HG03354 (cell line): ENCODE measurements around the gene PFKFB4.
A peak's percentile ranks its signal among the peaks of the same experiment; 100 is the strongest.

Experiments
- ATAC-seq: cut with Tn5 transposase; IDR thresholded peaks from one replicate; pipeline ENCODE4 v1.9.1; 2021; ENCODE audit warnings: mild to moderate bottlenecking; ENCODE audit not compliant: unreplicated experiment, poor library complexity, severe bottlenecking

Gene PFKFB4

GRCh38 chr3:48556796-48557626, at the start of gene PFKFB4:
Gene PFKFB4 (minus strand): TSS chr3:48556803. CDS start chr3:48556777, 26 bp downstream.
- peak; percentile 88 for ATAC-seq

GRCh38 chr3:48601622-48601994, 45.0 kb upstream of the PFKFB4 start:
- no peak for ATAC-seq

GRCh38 chr3:48600711-48601621, 44.4 kb upstream of the PFKFB4 start:
- no peak for ATAC-seq

- ATAC-seq = no peak
Observed at GRCh38 chr3:48599509-48600285, 43.1 kb upstream of the PFKFB4 start.

- no peak for ATAC-seq
Observed at GRCh38 chr3:48599077-48599501, 42.5 kb upstream of the PFKFB4 start.

- no peak for ATAC-seq
Observed at GRCh38 chr3:48598323-48599076, 41.9 kb upstream of the PFKFB4 start.

- ATAC-seq = no peak
Observed at GRCh38 chr3:48597408-48597800, 40.8 kb upstream of the PFKFB4 start.

GRCh38 chr3:48596676-48597407, 40.2 kb upstream of the PFKFB4 start:
- no peak for ATAC-seq

- ATAC-seq = no peak
Observed at GRCh38 chr3:48596157-48596556, 39.6 kb upstream of the PFKFB4 start.

- ATAC-seq = no peak
Observed at GRCh38 chr3:48595526-48596121, 39.0 kb upstream of the PFKFB4 start.

GRCh38 chr3:48595075-48595525, 38.5 kb upstream of the PFKFB4 start, which contains the start of gene COL7A1:
Gene COL7A1 (minus strand): TSS chr3:48595329. CDS start chr3:48595159, 170 bp downstream.
- ATAC-seq = no peak

- no peak for ATAC-seq
Observed at GRCh38 chr3:48594417-48595049, 37.9 kb upstream of the PFKFB4 start.

- ATAC-seq = no peak
Observed at GRCh38 chr3:48593337-48593736, 36.7 kb upstream of the PFKFB4 start.

- ATAC-seq = no peak
Observed at GRCh38 chr3:48592519-48593087, 36.0 kb upstream of the PFKFB4 start.

- ATAC-seq = no peak
Observed at GRCh38 chr3:48591886-48592518, 35.4 kb upstream of the PFKFB4 start.

- no peak for ATAC-seq
Observed at GRCh38 chr3:48591436-48591835, 34.8 kb upstream of the PFKFB4 start.

GRCh38 chr3:48588230-48588629, 31.6 kb upstream of the PFKFB4 start:
- ATAC-seq = no peak
